ENCODE measurements around the gene CFAP70.
"Not testable (repeated sequence)": the region's sequence is repeated elsewhere in the genome, so short reads cannot be mapped to it uniquely, and the experiment has no call there.

The CFAP70 gene

DNA sequence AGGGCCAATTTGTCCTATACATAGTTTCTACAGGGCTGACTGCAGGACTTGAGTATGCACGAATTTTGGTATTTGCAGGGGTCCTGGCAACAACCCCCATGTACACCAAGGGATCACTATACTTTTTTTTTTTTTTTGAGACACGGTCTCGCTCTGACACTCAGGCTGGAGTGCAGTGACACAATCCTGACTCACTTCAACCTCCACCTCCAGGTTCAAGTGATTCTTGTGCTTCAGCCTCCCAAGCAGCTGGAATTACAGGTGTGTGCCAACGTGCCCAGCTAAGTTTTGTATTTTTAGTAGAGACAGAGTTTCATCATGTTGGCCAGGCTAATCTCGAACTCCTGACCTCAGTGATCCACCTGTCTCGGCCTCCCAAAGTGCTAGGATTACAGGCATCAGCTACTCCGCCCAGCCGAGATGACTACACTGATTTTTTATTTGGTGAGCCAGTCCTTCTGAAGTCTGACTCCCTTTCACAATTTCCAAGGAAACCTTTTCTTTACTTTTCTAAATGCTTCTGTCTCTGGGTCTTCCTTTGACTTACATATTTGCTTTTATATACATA lies 19.8 kb downstream of the CFAP70 start:
- no peak for DNase-seq

DNA sequence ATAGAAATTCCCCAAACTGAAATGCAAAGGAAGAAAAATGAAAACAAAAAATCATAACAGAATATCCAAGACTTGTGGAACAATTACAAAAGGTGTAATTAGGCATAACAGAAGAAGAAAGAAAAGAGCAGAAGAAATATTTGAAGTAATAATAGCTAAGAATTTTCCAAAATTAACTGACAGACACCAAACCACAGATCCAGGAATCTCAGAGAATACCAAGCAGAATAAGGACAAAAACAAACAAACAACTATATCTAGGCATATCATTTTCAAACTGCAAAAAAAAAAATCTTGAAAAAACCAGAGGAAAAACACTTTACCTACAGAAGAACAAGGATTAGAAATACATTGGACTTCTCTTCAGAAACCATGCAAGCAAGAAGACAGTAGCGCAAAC lies 25.5 kb downstream of the CFAP70 start:
- DNase-seq = no peak

DNA sequence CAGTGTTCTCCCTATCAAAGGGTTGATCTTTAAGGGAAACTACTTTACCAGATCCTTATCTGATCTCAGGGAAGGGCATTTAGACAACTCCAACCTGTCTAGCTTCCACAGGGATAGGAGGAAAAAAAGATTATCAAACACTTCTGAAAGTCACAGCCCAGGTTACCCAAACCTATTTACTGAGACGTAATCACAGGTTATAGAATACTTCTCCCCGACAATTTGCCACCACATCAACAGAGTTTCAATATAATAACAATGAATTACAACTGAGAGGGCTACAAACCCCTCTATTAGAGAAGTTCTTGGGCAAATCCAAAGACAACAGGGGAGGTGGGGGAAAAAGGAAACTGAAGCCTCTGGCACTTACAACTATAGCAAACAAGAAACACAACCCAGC lies 26.3 kb downstream of the CFAP70 start:
- DNase-seq = no peak

DNA sequence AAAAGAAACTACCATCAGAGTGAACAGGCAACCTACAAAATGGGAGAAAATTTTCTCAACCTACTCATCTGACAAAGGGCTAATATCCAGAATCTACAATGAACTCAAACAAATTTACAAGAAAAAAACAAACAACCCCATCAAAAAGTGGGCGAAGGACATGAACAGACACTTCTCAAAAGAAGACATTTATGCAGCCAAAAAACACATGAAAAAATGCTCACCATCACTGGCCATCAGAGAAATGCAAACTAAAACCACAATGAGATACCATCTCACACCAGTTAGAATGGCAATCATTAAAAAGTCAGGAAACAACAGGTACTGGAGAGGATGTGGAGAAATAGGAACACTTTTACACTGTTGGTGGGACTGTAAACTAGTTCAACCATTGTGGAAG lies 30.1 kb downstream of the CFAP70 start:
- DNase-seq = not testable (repeated sequence)

DNA sequence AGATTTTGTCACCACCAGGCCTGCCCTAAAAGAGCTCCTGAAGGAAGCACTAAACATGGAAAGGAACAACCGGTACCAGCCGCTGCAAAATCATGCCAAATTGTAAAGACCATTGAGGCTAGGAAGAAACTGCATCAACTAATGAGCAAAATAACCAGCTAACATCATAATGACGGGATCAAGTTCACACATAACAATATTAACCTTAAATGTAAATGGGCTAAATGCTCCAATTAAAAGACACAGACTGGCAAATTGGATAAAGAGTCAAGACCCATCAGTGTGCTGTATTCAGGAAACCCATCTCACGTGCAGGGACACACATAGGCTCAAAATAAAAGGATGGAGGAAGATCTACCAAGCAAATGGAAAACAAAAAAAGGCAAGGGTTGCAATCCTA lies 33.4 kb downstream of the CFAP70 start:
- DNase-seq = not testable (repeated sequence)

DNA sequence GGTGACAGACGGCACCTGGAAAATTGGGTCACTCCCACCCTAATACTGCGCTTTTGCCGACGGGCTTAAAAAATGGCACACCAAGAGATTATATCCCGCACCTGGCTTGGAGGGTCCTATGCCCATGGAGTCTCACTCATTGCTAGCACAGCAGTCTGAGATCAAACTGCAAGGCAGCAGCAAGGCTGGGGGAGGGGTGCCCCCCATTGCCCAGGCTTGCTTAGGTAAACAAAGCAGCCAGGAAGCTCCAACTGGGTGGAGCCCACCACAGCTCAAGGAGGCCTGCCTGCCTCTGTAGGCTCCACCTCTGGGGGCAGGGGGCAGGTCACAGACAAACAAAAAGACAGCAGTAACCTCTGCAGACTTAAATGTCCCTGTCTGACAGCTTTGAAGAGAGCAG lies 35.1 kb downstream of the CFAP70 start:
- DNase-seq = not testable (repeated sequence)

DNA sequence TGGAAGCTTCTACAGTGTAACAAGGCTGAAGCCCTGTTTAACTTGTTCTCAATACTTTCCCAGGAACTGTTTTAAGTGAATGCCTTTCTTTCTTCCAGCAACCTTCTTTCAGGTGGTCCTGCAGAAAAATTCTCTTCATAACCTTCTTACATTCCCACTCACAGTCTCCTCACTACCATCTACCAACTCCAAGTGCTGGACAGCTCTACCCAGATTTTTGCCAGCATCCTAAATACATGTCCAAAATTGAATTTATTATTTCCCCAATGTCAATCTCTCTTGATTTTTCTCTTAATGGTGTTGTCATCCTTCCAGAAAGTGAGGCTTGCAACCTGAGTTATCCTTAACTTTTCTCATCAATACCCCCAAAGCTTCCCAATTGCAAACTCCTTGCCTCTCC lies 48.2 kb downstream of the CFAP70 start:
- DNase-seq = no peak

DNA sequence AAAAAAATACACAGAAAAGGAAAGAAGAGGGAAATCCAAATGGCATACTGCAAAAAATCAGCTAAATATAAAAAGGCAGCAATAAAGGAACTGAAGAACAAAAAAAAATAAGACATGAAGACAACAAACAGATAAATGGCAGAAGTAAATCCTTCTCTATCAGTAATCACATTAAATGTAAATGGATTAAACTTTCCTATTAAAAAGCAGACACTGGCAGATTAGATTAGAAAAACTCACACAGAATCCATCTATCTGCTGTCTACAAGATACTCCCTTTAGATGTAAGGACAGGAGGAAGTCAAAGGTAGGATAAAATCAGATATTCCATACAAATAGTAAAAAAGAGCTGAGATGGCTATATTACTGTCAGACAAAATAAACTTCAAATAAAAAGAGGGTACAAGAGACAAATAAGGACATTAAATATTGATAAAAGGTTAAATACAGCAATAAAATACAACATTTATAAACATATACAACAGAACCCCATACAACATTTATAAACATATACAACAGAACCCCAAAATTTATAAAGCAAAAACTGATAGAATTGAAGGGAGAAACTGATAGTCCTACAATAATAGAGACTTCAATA lies 51.4 kb downstream of the CFAP70 start:
- DNase-seq = no peak

DNA sequence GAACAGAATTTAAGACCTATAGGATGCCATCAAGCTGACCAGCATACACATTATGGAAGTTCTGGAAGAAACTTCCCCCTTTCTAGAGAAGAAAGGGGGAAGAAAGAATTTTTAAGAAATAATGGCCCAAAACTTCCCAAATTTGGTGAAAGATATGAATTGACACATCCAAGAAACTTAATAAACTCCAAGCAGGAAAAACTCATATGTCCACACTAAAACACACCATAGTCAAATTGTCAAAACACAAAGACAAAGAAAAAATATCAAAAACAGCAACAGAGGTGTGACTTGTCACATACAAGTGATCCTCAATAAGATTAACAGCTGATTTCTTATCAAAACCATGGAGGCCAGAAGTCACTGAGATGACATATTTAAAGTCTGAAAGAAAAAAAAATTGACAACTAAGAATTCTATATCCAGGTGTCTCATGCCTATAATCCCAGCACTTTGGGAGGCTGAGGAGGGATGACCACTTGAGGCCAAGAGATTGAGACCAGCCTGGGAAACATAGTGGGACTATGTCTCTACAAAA lies 52.4 kb downstream of the CFAP70 start:
- DNase-seq = no peak

DNA sequence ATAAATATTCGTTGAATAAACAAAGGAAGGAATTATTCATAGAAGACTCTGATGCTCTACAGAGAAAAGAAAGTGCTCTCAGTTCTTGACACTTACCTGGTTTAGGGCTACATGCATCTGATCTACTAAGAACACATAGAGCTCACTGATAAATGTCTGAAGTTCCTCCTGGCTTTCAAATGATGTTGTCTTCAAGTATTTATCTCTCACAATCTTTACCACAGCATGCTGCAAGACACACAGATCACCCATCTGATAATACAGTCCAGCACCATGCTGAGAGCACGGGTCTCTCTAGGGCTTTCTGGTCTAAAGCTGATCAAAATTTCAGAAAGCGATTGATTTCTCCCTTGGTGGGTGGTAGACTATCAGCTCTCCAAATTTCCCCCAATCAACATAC lies 61.7 kb downstream of the CFAP70 start:
- DNase-seq = no peak

DNA sequence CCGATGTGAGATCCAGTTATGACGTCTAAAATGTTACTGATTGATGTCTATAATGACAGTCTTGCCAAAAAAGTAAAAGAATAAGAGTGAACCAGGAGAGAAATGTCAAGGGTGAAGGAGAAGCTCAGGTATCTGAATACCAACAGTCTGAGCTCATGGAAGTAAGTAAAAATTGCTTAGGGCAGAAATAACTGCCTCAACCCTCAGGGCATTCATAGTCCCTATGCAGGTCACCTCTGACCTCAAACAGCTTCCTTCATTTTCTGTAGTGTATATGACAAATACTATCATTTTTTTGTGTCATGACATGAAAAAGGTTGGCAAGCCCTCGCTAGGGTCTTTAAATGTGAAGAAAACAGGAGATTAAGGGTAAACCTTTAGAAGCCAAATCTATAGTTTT lies 65.2 kb downstream of the CFAP70 start:
- DNase-seq = no peak

DNA sequence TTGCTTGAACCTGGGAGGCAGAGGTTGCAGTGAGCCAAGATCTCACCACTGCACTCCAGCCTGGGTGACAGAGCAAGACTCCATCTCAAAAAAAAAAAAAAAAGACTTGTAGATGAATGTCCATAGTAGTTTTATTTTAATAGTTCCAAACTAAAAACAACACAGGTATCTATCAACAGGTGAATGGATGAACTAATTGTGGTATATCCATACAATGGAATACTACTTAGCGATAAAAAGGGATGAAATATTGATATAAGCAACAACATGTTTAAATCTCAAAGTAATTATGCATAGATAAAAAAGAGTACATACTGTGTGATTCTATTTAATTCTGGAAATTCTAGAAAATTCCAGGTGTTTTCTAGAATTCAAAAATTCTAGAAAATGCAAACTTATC lies 68.7 kb downstream of the CFAP70 start:
- DNase-seq = no peak

DNA sequence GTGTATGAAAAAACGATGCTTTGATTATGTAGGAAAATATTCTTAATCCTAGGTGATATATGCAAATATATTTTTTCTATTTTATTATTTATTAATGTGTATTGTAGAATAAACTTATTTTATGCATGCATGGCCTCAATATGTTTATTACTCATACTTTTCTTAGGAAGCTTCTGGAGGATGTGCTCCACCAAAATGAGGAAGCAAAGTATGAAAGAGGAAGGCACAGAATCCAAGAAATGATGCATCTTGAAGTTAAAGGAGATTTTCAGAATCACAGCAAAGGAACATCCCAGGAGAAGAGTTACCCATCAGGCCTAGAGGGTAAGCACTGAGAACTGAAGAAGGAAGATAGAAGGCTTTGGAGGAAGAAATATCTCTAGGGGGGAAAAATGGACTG lies 71.2 kb downstream of the CFAP70 start:
- no peak for DNase-seq

DNA sequence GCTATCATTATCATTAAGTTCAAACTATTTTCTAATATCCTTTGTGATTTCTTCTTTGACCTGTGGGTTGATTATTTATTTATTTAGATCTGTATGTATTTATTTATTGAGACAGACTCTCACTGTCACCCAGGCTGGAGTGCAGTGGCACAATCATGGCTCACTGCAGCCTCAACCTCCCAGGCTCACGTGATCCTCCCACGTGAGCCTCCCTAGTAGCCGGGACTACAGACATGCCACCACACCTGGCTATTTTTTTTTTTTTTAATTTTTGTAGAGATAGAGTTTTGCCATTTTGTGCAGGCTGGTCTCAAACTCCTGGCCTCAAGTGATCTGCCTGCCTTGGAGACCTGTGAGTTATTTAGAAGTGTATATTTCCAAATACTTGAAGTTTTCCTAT lies 77.6 kb downstream of the CFAP70 start:
- no peak for DNase-seq

DNA sequence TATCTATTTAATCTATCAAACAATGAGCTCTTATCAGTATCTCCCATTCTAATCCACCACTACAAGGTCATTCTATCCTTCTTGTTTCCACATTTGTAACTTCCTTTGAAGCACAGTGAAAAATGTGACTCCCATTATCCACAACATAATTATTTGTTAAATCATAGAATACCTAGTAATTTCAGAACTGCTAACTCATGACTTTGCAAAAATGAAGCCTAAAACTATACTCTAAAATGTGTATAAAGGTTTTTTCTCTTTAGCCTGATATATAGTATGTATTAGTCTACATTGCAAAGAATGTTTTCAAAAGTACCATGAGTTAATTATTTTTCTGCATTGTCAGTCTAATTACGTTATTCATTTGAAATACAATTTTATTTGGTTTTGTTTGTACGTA lies 94.2 kb downstream of the CFAP70 start:
- no peak for DNase-seq

DNA sequence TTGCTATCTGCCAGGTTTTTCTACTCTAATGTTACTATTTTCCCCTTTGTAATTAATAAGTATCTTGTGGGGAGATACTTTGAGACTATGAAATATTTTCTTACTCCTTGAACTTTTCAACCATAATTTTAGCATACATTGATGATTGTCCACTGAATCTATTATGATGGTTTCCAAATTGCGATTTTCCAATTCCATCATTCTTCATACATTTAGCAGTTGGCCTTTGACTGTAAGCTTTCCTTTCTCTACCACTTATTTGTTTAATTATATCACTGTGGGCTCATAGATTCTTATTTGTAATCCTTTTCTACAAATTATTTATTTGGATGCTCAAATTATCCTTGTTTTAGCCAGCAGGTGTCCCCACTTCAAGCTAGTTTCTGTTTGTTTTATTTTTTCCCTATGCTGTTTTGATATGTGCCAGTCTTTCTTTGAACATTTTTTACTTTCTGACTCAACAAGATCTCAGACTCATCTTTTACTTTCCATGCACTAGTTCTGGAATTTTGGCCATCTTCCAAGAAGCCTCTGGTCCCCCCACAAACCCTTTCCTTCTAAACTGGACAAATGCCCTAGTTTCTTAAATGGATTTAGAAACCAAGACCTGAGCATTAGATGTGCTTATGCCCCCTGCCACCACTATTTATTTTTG lies 94.8 kb downstream of the CFAP70 start:
- DNase-seq = no peak

DNA sequence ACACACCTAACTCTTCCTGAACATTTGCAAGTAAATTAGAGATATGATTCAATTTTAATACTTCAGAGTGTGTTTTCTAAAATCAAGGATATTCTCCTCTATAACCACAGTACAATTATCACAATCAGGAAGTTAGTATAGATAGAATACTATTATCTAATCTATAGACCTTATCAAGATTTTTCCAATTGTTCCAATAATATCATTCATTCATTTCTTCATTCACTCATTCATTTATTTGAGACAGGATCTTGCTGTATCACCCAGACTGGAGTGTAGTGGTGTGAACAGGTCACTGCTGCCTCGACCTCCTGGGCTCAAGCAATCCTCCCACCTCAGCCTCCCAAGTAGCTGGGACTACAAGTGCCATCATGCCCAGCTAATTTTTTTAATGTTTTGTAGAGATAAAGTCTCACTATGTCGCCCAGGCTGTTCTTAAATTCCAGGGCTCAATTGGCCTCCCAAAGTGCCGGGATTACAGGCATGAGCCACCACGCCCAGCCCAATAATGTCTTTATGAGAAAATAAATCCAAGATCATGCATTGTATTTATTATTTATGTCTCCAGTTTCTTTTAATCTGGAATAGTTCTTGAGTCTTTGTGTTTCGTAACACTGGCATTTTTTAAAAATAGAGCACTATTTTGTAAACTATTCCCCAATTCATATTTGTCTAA lies 95.6 kb downstream of the CFAP70 start:
- DNase-seq = no peak

DNA sequence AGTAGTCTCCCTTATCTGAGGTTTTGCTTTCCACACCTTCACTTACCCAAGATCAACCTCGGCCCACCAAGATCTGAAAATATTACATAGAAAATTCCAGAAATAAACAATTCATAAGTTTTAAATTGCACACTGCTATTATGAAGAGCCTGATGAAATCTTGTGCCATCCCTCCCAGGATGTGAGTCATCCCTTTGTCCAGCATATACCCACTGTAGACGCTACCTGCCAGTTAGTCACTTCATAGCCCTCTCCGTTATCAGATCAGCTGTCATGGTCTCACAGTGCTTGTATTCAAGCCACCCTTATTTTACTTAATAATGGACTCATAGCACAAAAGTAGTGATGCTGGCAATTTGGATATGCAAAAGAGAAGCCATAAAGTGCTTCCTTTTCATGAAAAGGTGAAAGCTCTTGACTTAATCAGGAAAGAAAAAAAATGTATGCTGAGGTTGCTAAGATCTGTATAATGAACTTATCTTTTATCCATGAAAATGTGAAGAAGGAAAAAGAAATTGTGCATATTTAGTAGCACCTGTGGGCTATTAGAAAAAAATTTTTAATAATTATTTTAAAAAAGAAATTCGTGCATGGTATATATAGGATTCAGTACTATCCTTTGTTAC lies 96.4 kb downstream of the CFAP70 start:
- DNase-seq = no peak

DNA sequence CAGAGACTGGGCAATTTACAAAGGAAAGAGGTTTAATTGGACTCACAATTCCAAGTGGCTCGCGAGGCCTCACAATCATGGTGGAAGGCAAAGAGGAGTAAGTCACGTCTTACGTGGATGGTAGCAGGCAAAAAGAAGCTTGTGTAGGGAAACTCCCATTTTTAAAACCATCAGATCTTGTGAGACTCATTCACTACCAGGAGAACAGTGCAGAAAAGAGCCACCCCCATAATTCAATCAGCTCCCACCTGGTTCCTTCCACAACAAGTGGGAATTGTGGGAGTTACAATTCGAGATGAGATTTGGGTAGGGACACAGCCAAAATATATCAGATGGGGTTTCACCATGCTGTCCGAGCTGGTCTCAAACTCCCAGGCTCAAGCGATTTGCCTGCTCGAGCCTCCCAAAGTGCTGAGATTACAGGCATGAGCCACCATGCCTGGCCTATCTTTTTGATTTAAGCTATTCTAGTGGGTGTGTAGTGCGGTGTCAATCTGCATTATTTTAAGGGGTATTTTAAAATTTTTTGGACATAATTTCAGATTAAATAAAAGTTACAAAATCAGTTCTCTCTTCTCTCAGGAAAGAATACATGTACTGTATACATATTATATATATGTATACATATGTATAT lies 97.2 kb downstream of the CFAP70 start:
- DNase-seq = no peak

DNA sequence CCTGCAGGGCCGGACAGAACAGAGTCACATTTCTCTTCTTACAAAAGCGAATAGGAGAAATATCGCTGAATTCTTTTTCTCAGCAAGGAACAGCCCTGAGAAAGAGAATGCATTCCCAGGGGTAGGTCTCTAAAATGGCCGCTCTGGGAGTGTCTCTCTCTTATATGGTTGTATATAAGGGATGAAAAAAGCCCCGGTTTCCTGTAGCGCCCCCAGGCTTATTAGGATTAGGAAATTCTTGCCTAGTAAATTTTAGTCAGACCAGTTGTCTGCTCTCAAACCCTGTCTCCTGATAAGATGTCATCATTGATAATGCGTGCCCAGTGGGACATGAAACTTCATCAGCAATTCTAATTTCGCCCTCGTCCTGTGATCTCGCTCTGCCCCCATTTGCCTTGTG lies 100.1 kb downstream of the CFAP70 start:
- DNase-seq = not testable (repeated sequence)

DNA sequence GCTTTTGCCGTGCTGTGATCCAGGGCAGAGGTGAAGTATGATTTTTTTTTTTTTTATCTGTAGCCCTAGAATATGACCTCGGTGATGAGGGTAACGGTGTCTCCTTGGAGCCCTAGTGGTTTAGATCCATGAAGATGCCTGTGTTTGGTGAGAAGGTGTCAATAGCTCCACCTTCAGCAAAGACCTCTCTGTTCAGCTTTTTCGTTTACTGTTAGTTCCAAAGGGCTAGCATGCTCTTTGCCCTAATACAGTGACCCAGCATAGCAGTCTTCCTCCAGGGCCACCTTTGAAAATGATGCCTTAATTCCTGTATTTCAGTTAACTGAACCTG lies 105.5 kb downstream of the CFAP70 start:
- DNase-seq = no peak

DNA sequence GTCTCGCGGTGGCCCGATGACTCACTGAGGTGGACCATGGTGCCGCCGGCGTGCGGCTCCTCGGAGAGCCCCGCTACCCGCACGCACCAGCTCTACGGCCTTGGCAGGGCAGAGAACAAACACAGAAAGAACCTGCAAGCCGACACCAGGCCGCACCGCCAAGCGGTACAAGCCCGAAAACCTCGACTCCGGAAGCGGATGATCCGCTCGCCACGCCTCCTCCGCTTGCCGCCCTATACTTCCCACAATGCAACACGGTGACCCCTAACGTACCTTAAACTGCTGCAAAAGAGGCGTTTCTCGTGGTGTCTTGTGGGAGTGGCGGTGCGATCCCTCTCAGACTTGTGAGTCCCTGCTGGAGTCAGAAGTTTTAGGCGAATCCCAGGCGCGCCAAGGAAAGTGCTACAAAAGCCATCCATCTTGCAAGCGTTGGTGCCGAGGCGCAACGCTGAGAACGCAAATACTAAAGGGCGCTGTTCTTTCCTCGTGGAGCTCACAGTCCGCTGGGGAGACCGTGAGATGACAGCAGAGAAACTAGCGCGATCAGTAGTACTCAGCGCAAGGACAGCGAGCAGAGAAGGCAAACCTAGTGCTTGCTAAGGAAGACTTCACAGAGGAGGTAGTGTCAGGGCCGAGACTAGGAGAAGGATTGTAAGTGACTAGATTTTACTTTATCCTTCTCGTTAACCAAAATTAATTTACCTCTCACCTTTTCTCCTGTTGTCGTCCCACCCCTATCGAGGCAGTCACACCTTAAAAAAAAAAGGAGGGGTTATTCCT lies 106.0 kb downstream of the CFAP70 start, which contains the start of gene MRPS16:
TSS of gene MRPS16 (minus strand) at position 200 of the 780 bp plus-strand sequence. CDS start at position 38, 162 bp downstream.
- peak; percentile 79 for DNase-seq
